Tibial nerve (tissue), 4 donors: ENCODE results near the gene APOL2.

ENCODE experiments used
- CTCF ChIP-seq, 5 experiments: fragments of 200-600 bp in 3 of 5; fragments of 450-650 bp in 2 of 5; sonication (generic) in 3 of 5; IDR thresholded peaks; one replicate each; pipeline ENCODE4 v1.5.1; 2016 to 2019; ENCODE audit warnings: antibody characterized with exemption in 5 of 5, mild to moderate bottlenecking in 3 of 5, moderate library complexity in 2 of 5
- EP300 ChIP-seq, 2 donors: sonication (generic); formaldehyde crosslinking; IDR thresholded peaks; one replicate each; pipeline ENCODE4 v1.6.1; 2017; ENCODE audit warnings: antibody characterized with exemption in 2 of 2, mild to moderate bottlenecking in 1 of 2

- no peak for TF ChIP-seq CTCF (IDR thresholded peaks at IDR 0.05)
- TF ChIP-seq EP300 (IDR thresholded peaks at IDR 0.05) = no peak
Measured at GRCh38 chr22:36234213-36234612, 5.1 kb downstream of the APOL2 start.
